Stomach (tissue), 4 donors: ENCODE measurements around the gene GMDS.

Experiments
- CTCF ChIP-seq, 7 experiments: fragments of 450-650 bp in 4 of 7; fragments of 200-600 bp in 3 of 7; sonication (generic) in 3 of 7; IDR thresholded peaks; one replicate each; pipeline ENCODE4 v1.5.1; 2016 to 2019; ENCODE audit warnings: antibody characterized with exemption in 7 of 7, control low read depth in 2 of 7, mild to moderate bottlenecking in 1 of 7
- EP300 ChIP-seq: sonication (generic); formaldehyde crosslinking; IDR thresholded peaks from one replicate; pipeline ENCODE4 v1.6.1; 2017; ENCODE audit warnings: antibody characterized with exemption
- POLR2A ChIP-seq, 4 donors: fragments of 450-650 bp; IDR thresholded peaks; one replicate each; pipeline ENCODE4 v1.6.1; 2016; ENCODE audit warnings: antibody characterized with exemption in 4 of 4, control low read depth in 2 of 4, mild to moderate bottlenecking in 1 of 4, moderate library complexity in 1 of 4
- POLR2AphosphoS5 ChIP-seq, 3 donors: sonication (generic); formaldehyde crosslinking; IDR thresholded peaks; one replicate each; pipeline ENCODE4 v1.6.1; 2016; ENCODE audit warnings: antibody characterized with exemption in 3 of 3

GRCh38 chr6:1795910-1796309 lies 449.5 kb downstream of the GMDS start:
- TF ChIP-seq POLR2AphosphoS5 (IDR thresholded peaks at IDR 0.05) (no peak), CTCF (IDR thresholded peaks at IDR 0.05) (no peak), POLR2A (IDR thresholded peaks at IDR 0.05) (no peak), EP300 (no peak)
